GM10248 (cell line): Measurements from ENCODE around the gene LRTM2.

Experiments
- CTCF ChIA-PET: fragments of 300-600 bp; sonication (Branson Sonifier 250); formaldehyde crosslinking; extraction: SDS; loops from one replicate; lab custom pipeline; 2021; ENCODE audit warnings: antibody characterized with exemption; lab: Yijun Ruan, JAX
- POLR2A ChIA-PET: fragments of 350-650 bp; sonication (Branson Sonifier 250); formaldehyde crosslinking; extraction: SDS; loops from one replicate; lab custom pipeline; 2020; ENCODE audit warnings: antibody characterized with exemption; lab: Yijun Ruan, JAX
- DNase-seq: peaks from one replicate; pipeline ENCODE4 v3.0.0; 2012; ENCODE audit errors: extremely low spot score
- CTCF ChIP-seq: IDR thresholded peaks from 2 replicates; pipeline ENCODE4 v1.5.1; 2012; ENCODE audit warnings: mild to moderate bottlenecking, low read depth; ENCODE audit errors: extremely low read depth, missing control alignments, control extremely low read depth

LRTM2 gene

DNA sequence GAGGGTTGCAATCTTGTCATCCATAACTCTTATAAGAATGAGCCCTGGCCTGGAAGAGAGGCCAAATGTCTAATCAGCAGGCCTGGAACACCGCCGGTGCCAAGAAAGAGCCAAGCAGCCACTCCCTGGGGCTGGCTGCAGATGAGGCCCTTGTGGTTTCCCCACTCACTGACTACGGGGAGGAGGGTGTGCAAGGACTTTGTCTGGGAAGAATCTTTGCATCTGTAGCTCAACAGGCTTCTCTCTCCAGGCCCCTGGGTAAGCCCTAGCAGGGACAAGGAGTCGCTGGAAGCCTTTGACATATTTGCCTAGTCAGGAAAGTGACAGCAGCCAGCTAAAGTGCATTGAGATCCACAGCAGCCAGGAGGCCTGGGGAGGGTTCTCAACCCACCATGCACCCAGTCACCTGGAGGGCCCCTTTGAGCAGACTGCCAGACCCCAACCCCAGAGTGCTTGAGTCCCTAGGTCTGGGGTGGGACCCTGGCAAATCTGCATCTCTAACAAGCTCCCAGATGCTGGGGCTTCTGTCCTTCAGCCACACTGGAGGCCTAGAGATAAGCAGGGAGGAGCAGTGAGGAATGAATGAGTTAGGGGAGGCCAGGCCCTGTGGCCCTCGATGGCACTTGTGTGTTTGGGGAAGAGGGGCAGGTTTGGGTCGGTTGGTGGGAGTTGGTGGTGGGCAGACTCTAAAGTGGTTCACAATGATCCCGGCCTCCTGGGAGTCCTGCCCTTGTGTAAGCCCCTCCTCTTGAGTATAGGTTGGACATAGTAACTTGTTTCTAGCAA lies 13.9 kb upstream of the LRTM2 start:
- ChIA-PET POLR2A (no interaction called here), CTCF (interaction anchor here (1.0 to 1.9 kb wide), 5 partner anchors 11 to 134 kb away, joined by 3 to 6 read pairs (median 3); no protein-coding TSS in a partner anchor)
- no peak for DNase-seq
- no peak for TF ChIP-seq CTCF

DNA sequence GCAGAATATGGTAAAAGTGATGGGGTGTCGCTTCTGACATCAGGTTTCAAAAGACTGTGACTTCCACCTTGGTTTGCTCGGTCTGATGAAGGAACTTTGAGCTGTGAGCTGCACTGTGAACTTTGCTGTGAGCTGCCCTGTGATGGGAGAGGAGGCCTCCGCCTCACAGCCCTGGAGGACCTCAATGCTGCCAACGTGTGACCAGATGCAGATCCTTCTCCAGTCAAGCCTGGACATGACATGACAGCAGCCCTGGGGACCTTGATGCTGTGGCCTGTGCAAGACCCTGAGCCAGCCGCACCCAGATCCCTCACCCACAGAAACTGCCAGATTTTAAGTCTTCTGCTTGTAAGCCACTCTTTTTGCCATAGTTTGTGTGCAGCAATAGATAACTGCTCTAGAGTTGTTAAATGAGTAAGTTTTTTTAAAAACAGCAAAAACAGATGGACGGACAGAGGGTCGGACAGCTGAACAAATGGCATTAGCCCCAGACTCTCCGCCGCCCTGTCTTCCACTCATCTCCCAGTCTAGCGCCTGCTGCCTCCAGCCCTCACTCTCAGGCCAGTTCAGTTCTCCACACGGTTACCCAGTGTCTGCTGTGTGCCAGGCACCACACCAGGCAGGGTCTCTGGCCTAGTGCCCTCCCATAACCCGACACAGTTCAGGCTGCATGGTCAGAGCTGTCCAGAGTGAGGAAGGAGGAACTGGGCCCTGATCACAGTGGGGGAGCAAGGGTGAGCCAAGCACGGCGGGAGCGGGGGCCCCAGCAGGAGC lies 13.1 kb upstream of the LRTM2 start:
- no peak for TF ChIP-seq CTCF
- CTCF ChIA-PET: interaction anchor here (1.0 to 1.9 kb wide), 4 partner anchors 11 to 132 kb away, joined by 3 to 6 read pairs (median 3); no protein-coding TSS in a partner anchor
- POLR2A ChIA-PET: no interaction called here
- DNase-seq: no peak

- ChIA-PET POLR2A (no interaction called here), CTCF (no interaction called here)
- no peak for DNase-seq
- no peak for TF ChIP-seq CTCF
These were observed 12.1 kb upstream of the LRTM2 start for GRCh38 chr12:1808036-1808797.

- POLR2A ChIA-PET: no interaction called here
- no peak for TF ChIP-seq CTCF
- DNase-seq: no peak
- CTCF ChIA-PET: no interaction called here
These were observed 11.4 kb upstream of the LRTM2 start for GRCh38 chr12:1808798-1809480.

DNA sequence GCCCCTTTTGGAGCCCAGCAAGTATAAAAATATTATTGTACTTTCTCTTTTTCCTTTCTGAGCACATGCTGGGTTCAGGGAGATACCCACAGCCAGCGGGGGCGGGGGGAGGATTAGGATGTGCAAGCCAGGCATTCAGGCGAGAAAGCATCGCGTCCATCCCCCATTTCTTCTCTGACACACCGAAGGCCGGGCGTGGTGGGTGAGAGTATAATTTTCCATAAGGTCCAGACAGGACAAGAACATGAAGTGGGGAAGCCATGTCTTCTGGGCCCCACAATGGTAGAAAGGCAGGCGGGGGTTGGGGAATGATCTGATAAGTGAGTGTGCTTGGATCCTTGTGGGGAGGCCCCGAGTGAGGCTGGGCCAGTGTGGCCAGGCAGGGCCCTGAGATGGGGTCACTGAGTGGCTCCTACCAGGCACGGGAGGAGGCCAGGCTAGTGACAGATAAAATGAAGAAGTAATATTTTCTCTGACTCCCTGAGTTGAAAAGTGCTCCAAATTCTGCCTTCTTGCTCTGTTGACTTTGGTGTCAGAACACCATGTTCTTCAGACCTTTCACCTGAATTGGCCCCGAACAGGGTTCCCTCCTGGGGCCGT lies 10.7 kb upstream of the LRTM2 start:
- POLR2A ChIA-PET: no interaction called here

More for the DNA sequence above, 10.7 kb upstream of the LRTM2 start:
- no peak for DNase-seq
- CTCF ChIA-PET: no interaction called here
- TF ChIP-seq CTCF: no peak
